Activated gamma-delta T cell (primary cell): ENCODE data around the gene TESMIN.

Experiments used
- DNase-seq: peaks from one replicate; lab custom pipeline; 2025; lab: John Stamatoyannopoulos, UW

Gene TESMIN

GRCh38 chr11:68709062-68709461 is 42.3 kb downstream of the TESMIN start:
- no peak for DNase-seq

- DNase-seq = no peak
These were observed 43.8 kb downstream of the TESMIN start for GRCh38 chr11:68707527-68707926.

GRCh38 chr11:68704887-68705286 is 46.4 kb downstream of the TESMIN start:
- DNase-seq = no peak

GRCh38 chr11:68698993-68699392 is 52.3 kb downstream of the TESMIN start:
- DNase-seq = no peak

- no peak for DNase-seq
These were observed 55.8 kb downstream of the TESMIN start for GRCh38 chr11:68695531-68695930.

- DNase-seq = no peak
These were observed 56.7 kb downstream of the TESMIN start for GRCh38 chr11:68694431-68695297.

- DNase-seq = no peak
These were observed 57.8 kb downstream of the TESMIN start for GRCh38 chr11:68693484-68693882.

- no peak for DNase-seq
These were observed 58.3 kb downstream of the TESMIN start for GRCh38 chr11:68692871-68693483.

GRCh38 chr11:68692115-68692514 is 59.2 kb downstream of the TESMIN start:
- DNase-seq = no peak

GRCh38 chr11:68691402-68691784 is 59.9 kb downstream of the TESMIN start:
- DNase-seq = no peak

- no peak for DNase-seq
These were observed 60.5 kb downstream of the TESMIN start for GRCh38 chr11:68690671-68691401.

GRCh38 chr11:68689737-68690625 is 61.3 kb downstream of the TESMIN start:
- DNase-seq = no peak

GRCh38 chr11:68688881-68689280 is 62.4 kb downstream of the TESMIN start:
- DNase-seq = no peak

- DNase-seq = no peak
These were observed 63.3 kb downstream of the TESMIN start for GRCh38 chr11:68687986-68688385.

- DNase-seq = no peak
These were observed 64.0 kb downstream of the TESMIN start for GRCh38 chr11:68687311-68687710.

- DNase-seq = no peak
These were observed 64.8 kb downstream of the TESMIN start for GRCh38 chr11:68686486-68686885.

GRCh38 chr11:68685656-68686380 is 65.5 kb downstream of the TESMIN start:
- DNase-seq = no peak

GRCh38 chr11:68684385-68685356 is 66.6 kb downstream of the TESMIN start, which contains the start of gene GAL:
Gene GAL, plus strand, starts transcription at chr11:68684544. Its CDS starts 380 bp downstream, at chr11:68684924.
- DNase-seq = no peak

- DNase-seq = no peak
These were observed 67.6 kb downstream of the TESMIN start for GRCh38 chr11:68683536-68684384.
